Colonic mucosa (tissue), 4 donors: ENCODE measurements around the gene FHAD1. TPM values are rescaled to one million over a fixed set of nuclear protein-coding genes. Genes with fewer than 3 reads are reported as not detected.

Source experiments
- DNase-seq: peaks from one replicate; pipeline ENCODE4 v3.0.0-alpha.2; 2020
- H3K27ac ChIP-seq: fragments of 200-600 bp; one replicate; pipeline ENCODE4 v1.8.0; 2021
- H3K27me3 ChIP-seq: fragments of 200-600 bp; one replicate; pipeline ENCODE4 v1.8.0; 2021
- H3K36me3 ChIP-seq: fragments of 200-600 bp; one replicate; pipeline ENCODE4 v1.8.0; 2021
- H3K4me1 ChIP-seq: fragments of 200-600 bp; one replicate; pipeline ENCODE4 v1.8.0; 2021; ENCODE audit warnings: mild to moderate bottlenecking
- H3K4me3 ChIP-seq: fragments of 200-600 bp; one replicate; pipeline ENCODE4 v1.8.0; 2021
- H3K9ac ChIP-seq, 2 donors: one replicate each; pipeline ENCODE4 v1.7.0; 2013; ENCODE audit warnings: control low read depth in 2 of 2, low read depth in 2 of 2, low read length in 2 of 2
- H3K9me3 ChIP-seq: fragments of 200-600 bp; one replicate; pipeline ENCODE4 v1.8.0; 2021
- intact Hi-C: fragments of 100-400 bp; cut with DNase I; formaldehyde crosslinking; loops from one replicate; pipeline ENCODE4 v1.14.1; 2022
- total RNA-seq, 2 donors: library from RNA; stranded (reverse); fragmentation: NEBNext Ultra II Directional in 1 of 2; extraction: Animal tissue kit (Norgen Biotek cat#: 25700) in 1 of 2; gene quantifications; one replicate each; pipeline ENCODE4 v1.2.1, GENCODE V29; 2021
- TF ChIP-seq, protein P1 (sequence below): fragments of 200-600 bp; IDR thresholded peaks from one replicate; pipeline ENCODE4 v1.8.0; 2022; ENCODE audit warnings: antibody characterized with exemption, mild to moderate bottlenecking
- donor health status: healthy.
- donor health status: DM: no; HTN: no; CAD: no.
- donor health status: DM: no; HTN: no; CAD: no.

The FHAD1 gene
- total RNA-seq, 2 donors from 2014 or later: 1.5 to 1.8 TPM

DNA sequence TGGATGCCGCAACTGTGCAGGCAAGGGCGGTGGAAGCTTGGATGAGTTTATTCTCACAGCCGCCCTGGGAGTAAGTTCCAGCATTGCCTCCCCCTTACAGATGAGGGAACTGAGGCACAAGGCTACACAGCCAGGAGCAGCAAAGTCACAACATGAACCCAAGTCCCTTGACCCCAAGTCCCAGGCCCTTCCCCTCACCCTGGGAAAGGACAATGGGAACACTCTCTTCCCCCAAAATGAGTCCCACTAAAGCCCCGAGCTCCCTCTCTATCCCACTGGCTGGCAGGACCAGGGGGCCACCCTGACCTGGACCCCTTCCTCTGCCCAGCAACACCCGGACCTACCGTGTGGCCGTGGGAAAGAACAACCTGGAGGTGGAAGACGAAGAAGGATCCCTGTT lies 195.1 kb downstream of the FHAD1 start:
- H3K9me3 ChIP-seq: no peaks in the 10 kb centered on the region
- intact Hi-C loops: no loop called here
- H3K9ac ChIP-seq: no peak overlapping the region
- no peak overlapping the region for H3K27ac ChIP-seq
- no peaks in the 10 kb centered on the region for H3K27me3 ChIP-seq
- TF ChIP-seq, protein P1, sequence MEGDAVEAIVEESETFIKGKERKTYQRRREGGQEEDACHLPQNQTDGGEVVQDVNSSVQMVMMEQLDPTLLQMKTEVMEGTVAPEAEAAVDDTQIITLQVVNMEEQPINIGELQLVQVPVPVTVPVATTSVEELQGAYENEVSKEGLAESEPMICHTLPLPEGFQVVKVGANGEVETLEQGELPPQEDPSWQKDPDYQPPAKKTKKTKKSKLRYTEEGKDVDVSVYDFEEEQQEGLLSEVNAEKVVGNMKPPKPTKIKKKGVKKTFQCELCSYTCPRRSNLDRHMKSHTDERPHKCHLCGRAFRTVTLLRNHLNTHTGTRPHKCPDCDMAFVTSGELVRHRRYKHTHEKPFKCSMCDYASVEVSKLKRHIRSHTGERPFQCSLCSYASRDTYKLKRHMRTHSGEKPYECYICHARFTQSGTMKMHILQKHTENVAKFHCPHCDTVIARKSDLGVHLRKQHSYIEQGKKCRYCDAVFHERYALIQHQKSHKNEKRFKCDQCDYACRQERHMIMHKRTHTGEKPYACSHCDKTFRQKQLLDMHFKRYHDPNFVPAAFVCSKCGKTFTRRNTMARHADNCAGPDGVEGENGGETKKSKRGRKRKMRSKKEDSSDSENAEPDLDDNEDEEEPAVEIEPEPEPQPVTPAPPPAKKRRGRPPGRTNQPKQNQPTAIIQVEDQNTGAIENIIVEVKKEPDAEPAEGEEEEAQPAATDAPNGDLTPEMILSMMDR: no peak
- H3K36me3 ChIP-seq: no peaks in the 10 kb centered on the region
- no peak overlapping the region for H3K4me3 ChIP-seq
- DNase-seq: no peak
- no peaks in the 10 kb centered on the region for H3K4me1 ChIP-seq

GRCh38 chr1:15442759-15443158 lies 195.7 kb downstream of the FHAD1 start:
- H3K27ac ChIP-seq: no peak overlapping the region
- DNase-seq: no peak
- TF ChIP-seq, protein P1: no peak
- no peaks in the 10 kb centered on the region for H3K4me1 ChIP-seq
- no peaks in the 10 kb centered on the region for H3K27me3 ChIP-seq
- no peak overlapping the region for H3K4me3 ChIP-seq
- intact Hi-C loops: no loop called here
- H3K9me3 ChIP-seq: no peaks in the 10 kb centered on the region
- no peaks in the 10 kb centered on the region for H3K36me3 ChIP-seq
- no peak overlapping the region for H3K9ac ChIP-seq

DNA sequence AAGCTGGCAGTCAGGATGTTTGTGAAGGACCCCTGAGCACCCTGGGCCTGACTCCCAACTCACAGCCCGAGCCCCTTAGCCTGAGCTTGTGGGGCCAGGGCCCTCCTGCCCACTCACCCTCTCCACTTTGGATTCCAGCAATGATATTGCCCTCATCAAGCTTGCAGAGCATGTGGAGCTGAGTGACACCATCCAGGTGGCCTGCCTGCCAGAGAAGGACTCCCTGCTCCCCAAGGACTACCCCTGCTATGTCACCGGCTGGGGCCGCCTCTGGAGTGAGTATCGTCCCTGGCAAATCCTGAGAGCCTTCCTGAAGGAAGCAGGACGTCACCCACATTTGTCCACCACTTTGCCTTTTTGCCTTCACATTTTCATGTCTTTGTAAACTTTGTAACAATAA lies 196.3 kb downstream of the FHAD1 start:
- DNase-seq: no peak
- Histone ChIP-seq H3K27me3 (no peaks in the 10 kb centered on the region), H3K9ac (no peak overlapping the region), H3K4me3 (no peak overlapping the region), H3K36me3 (no peaks in the 10 kb centered on the region), H3K4me1 (no peaks in the 10 kb centered on the region), H3K9me3 (no peaks in the 10 kb centered on the region), H3K27ac (no peak overlapping the region)
- TF ChIP-seq, protein P1: no peak
- intact Hi-C loops: no loop called here

DNA sequence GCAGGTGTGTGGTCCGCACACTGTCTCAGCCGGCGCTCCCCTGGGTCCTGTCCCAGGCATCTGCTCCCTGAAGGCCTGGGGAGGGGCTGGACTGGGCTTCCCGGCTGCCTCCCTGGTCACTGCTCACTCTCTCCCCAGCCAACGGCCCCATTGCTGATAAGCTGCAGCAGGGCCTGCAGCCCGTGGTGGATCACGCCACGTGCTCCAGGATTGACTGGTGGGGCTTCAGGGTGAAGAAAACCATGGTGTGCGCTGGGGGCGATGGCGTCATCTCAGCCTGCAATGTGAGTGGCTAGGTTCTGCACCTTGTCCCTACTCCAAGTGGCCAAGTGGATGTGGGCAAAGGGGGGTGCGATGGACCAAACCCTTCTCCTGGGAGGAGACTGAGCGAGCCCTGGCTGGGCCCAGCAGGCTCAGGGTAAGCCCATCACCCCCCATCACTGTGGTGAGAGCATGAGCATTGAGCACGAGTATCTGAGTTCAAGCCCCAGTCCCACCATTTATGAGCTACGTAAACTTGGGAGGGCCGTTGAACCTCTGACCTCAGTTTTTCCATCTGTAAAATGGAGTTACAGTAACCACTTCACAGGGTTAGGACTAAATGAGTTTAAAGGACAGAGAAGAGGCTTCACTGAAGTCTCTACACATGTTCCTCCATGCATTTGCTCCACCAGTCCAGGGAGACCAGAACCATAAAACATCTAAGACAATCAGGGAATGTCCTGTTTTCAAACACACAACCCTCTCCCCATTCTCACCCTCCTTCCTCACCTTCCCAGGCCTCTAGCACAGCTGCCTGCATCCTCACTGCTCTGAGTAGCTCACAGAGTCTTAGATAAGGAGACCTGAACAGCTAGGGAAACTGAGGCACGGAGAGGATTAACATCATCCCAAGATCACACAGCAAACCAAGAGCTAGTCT lies 197.7 kb downstream of the FHAD1 start:
- intact Hi-C loops: no loop called here
- H3K9me3 ChIP-seq: no peaks in the 10 kb centered on the region
- H3K4me1 ChIP-seq: no peaks in the 10 kb centered on the region
- H3K27ac ChIP-seq: no peak overlapping the region
- TF ChIP-seq, protein P1: no peak
- H3K9ac ChIP-seq: no peak overlapping the region
- H3K4me3 ChIP-seq: no peak overlapping the region
- no peak for DNase-seq
- no peaks in the 10 kb centered on the region for H3K27me3 ChIP-seq
- no peaks in the 10 kb centered on the region for H3K36me3 ChIP-seq

- H3K4me1 ChIP-seq: no peaks in the 10 kb centered on the region
- no peaks in the 10 kb centered on the region for H3K9me3 ChIP-seq
- H3K27ac ChIP-seq: no peak overlapping the region
- H3K4me3 ChIP-seq: no peak overlapping the region
- DNase-seq: no peak
- H3K27me3 ChIP-seq: no peaks in the 10 kb centered on the region
- TF ChIP-seq, protein P1: no peak
- intact Hi-C loops: no loop called here
- no peak overlapping the region for H3K9ac ChIP-seq
- H3K36me3 ChIP-seq: no peaks in the 10 kb centered on the region
These were observed 198.5 kb downstream of the FHAD1 start for GRCh38 chr1:15445390-15446122.
